K562 (cell line): ENCODE measurements around the gene RAD51AP2. TPM values are rescaled to one million over a fixed set of nuclear protein-coding genes. Genes with fewer than 3 reads are reported as not detected.
A peak's percentile ranks its signal among the peaks of the same experiment; 100 is the strongest.

Source experiments
- ATAC-seq: fragments of 200-7000 bp; cut with Tn5 transposase; 3 replicates; pipeline ENCODE4 v1.9.1; 2020; ENCODE audit warnings: moderate library complexity
- BruUV-seq: library from RNA; stranded (reverse); fragments of 400-500 nt; replicated peaks from 2 replicates; lab custom pipeline; 2021; lab: Mats Ljungman, UMichigan
- CTCF ChIA-PET: fragments of 300-600 bp; formaldehyde crosslinking; extraction: SDS; loops from one replicate; lab custom pipeline; 2021; ENCODE audit warnings: low intra/inter-chr PET ratio; lab: Yijun Ruan, JAX
- POLR2A ChIA-PET: fragments of 300-600, 350-650 bp; sonication (Branson Sonifier 250); formaldehyde crosslinking; extraction: SDS; loops from one replicate; lab custom pipeline; 2021; ENCODE audit warnings: antibody characterized with exemption, inconsistent platforms; lab: Yijun Ruan, JAX
- DNase-seq, 4 experiments: peaks; one replicate each; pipeline versions ENCODE4 v3.0.0 to v3.0.0-alpha.2; 2011 to 2018; ENCODE audit warnings: low spot score in 3 of 4, mixed read lengths in 3 of 4; ENCODE audit errors: extremely low read depth in 1 of 4
- FAIRE-seq: peaks from 2 replicates; lab custom pipeline; 2011; peaks lifted over from hg19 to GRCh38; lab: Jason Lieb, UNC
- H2AFZ ChIP-seq: 2 replicates; pipeline ENCODE4 v1.6.0; 2011; ENCODE audit warnings: low read depth, low read length, control low read depth, inconsistent platforms
- H3K27ac ChIP-seq: fragments of 200-600 bp; 3 replicates; pipeline ENCODE4 v1.8.0; 2011; ENCODE audit warnings: low read depth, mild to moderate bottlenecking, control low read depth, inconsistent platforms, low read length, moderate library complexity, mixed read lengths; ENCODE audit errors: extremely low read depth
- H3K27me3 ChIP-seq, 2 experiments: fragments of 300-600 bp in 1 of 2; 2 replicates in 1 of 2; 3 replicates in 1 of 2; pipeline versions ENCODE4 v1.6.0 to v1.8.0; 2011; ENCODE audit warnings: inconsistent platforms in 2 of 2, low read length in 2 of 2, mild to moderate bottlenecking in 1 of 2, mixed read lengths in 1 of 2, moderate library complexity in 1 of 2; ENCODE audit not compliant: control insufficient read depth in 2 of 2, insufficient read depth in 2 of 2
- H3K36me3 ChIP-seq: fragments of 300-600 bp; 3 replicates; pipeline ENCODE4 v1.8.0; 2011; ENCODE audit warnings: mild to moderate bottlenecking, low read length, inconsistent platforms; ENCODE audit not compliant: control insufficient read depth, insufficient read depth
- H3K4me1 ChIP-seq, 2 experiments: fragments of 200-600 bp in 1 of 2; replicated peaks in 1 of 2; 2 replicates in 1 of 2; 3 replicates in 1 of 2; pipeline versions ENCODE4 v1.5.1 to v1.8.0; 2011; ENCODE audit warnings: inconsistent platforms in 2 of 2, low read length in 2 of 2, mild to moderate bottlenecking in 1 of 2, mixed read lengths in 1 of 2, moderate library complexity in 1 of 2; ENCODE audit not compliant: control insufficient read depth in 2 of 2, insufficient read depth in 2 of 2
- H3K4me2 ChIP-seq: 2 replicates; pipeline ENCODE4 v1.6.1; 2011; ENCODE audit warnings: low read length, control low read depth, inconsistent platforms, mixed read lengths; ENCODE audit not compliant: insufficient read depth
- H3K4me3 ChIP-seq: fragments of 200-600 bp; sonication (generic), shearing (Covaris generic); 2 replicates; pipeline ENCODE4 v1.5.1; 2016; ENCODE audit warnings: control low read depth, inconsistent platforms
- H3K79me2 ChIP-seq: fragments of 200-600 bp; 3 replicates; pipeline ENCODE4 v1.8.0; 2011; ENCODE audit warnings: low read length, inconsistent platforms; ENCODE audit not compliant: control insufficient read depth, insufficient read depth
- H3K9ac ChIP-seq, 2 experiments: 2 replicates each; pipeline versions ENCODE4 v1.6.0 to v1.6.1; 2011; ENCODE audit warnings: low read depth in 2 of 2, low read length in 2 of 2, control low read depth in 1 of 2, inconsistent platforms in 1 of 2, mild to moderate bottlenecking in 1 of 2, mixed read lengths in 1 of 2; ENCODE audit not compliant: insufficient read depth in 1 of 2
- H3K9me1 ChIP-seq: one replicate; pipeline ENCODE4 v1.6.0; 2011; ENCODE audit warnings: inconsistent platforms, mild to moderate bottlenecking, low read length, moderate library complexity; ENCODE audit not compliant: control insufficient read depth, insufficient read depth
- H3K9me3 ChIP-seq: replicated peaks from 2 replicates; pipeline ENCODE4 v1.5.1; 2011; ENCODE audit warnings: low read depth, low read length, inconsistent platforms; ENCODE audit not compliant: control insufficient read depth, insufficient read depth
- H4K20me1 ChIP-seq: replicated peaks from 2 replicates; pipeline ENCODE4 v1.6.1; 2011; ENCODE audit warnings: low read length, inconsistent platforms, mixed read lengths; ENCODE audit not compliant: control insufficient read depth, insufficient read depth
- ATF3 ChIP-seq, 2 experiments: fragments of 450-650 bp in 1 of 2; sonication (generic) in 1 of 2; formaldehyde crosslinking in 1 of 2; IDR thresholded peaks in 1 of 2; conservative IDR thresholded peaks in 1 of 2; 2 replicates each; pipeline versions ENCODE4 v1.6.1 to v1.8.1; 2016 to 2023; ENCODE audit warnings: mild to moderate bottlenecking in 2 of 2, moderate library complexity in 2 of 2, inconsistent platforms in 1 of 2, missing genetic modification reagents in 1 of 2
- DEAF1 ChIP-seq: fragments of 450-650 bp; formaldehyde crosslinking; IDR thresholded peaks from 2 replicates; pipeline ENCODE4 v1.4.0; 2020; ENCODE audit warnings: mild to moderate bottlenecking, moderate library complexity
- SMC3 ChIP-seq: conservative IDR thresholded peaks from 2 replicates; pipeline ENCODE4 v1.6.1; 2011; ENCODE audit warnings: low read depth, low read length, improper control_type of control experiment; ENCODE audit not compliant: insufficient read depth
- ZNF280A ChIP-seq: fragments of 450-650 bp; IDR thresholded peaks from 2 replicates; pipeline ENCODE4 v1.6.1; 2018; ENCODE audit warnings: mild to moderate bottlenecking, low read depth; ENCODE audit not compliant: partially characterized antibody
- ZNF384 ChIP-seq: IDR thresholded peaks from 2 replicates; pipeline ENCODE4 v1.6.1; 2012; ENCODE audit warnings: low read depth, low read length, improper control_type of control experiment
- WGBS: fragments of 100-300 bp; shearing (Covaris generic); methylation state at CpG from one replicate; pipeline ENCODE4 v1.1.6; 2016; ENCODE audit warnings: low coverage, mixed read lengths; ENCODE audit not compliant: insufficient coverage; ENCODE audit errors: missing lambda C conversion rate; 5-methylcytosine and 5-hydroxymethylcytosine counted together
- in situ Hi-C: fragments of 300-500 bp; cut with MboI; formaldehyde crosslinking; loops from 4 replicates; pipeline ENCODE4 v1.15.0; 2018; ENCODE audit warnings: inconsistent platforms, mixed read lengths
- intact Hi-C: fragments of 100-400 bp; cut with micrococcal nuclease; formaldehyde crosslinking; loops from 2 replicates; pipeline ENCODE4 v1.14.2; 2022
- polyA plus RNA-seq, 8 experiments: library from polyadenylated mRNA; depleted of rRNA in 4 of 8; stranded (reverse) in 5 of 8; unstranded in 3 of 8; fragments of >200 nt; fragmentation: Nextera tagmentation in 2 of 8; fragmentation: Illumina TruSeq in 1 of 8; extraction: Ambion mirVana in 2 of 8; extraction: Trizol in 1 of 8; gene quantifications; 2 replicates each; pipeline versions ENCODE4 v1.2.1 to v1.2.3, GENCODE V29; 2011 to 2014; ENCODE audit warnings: inconsistent platforms in 1 of 8, missing spikeins in 1 of 8
- total RNA-seq, 7 experiments: library from RNA; depleted of rRNA in 6 of 7; stranded (reverse); fragments of >200 nt in 6 of 7; fragmentation: Illumina TruSeq in 2 of 7; extraction: Trizol in 2 of 7; gene quantifications; 2 replicates each; pipeline versions ENCODE4 v1.2.1 to v1.2.3, GENCODE V29; 2011 to 2021; ENCODE audit warnings: low replicate concordance in 1 of 7

The RAD51AP2 gene
- total and polyA plus RNA-seq, 9 of the 15 experiments (the other 6 are each of a cell fraction or from before 2014, with no cell fraction given) = 0.01 to 0.04 (median 0.04) TPM; not detected in 6

GRCh38 chr2:17470855-17471641 lies 47.2 kb downstream of the RAD51AP2 start:
- in situ Hi-C loops = loop anchor here (10.0 to 25.0 kb wide), 2 partner anchors 204 to 916 kb away; no protein-coding TSS in a partner anchor
- intact Hi-C loops = loop anchor here (1.0 to 5.0 kb wide), 5 partner anchors 102 to 908 kb away; no protein-coding TSS in a partner anchor
- POLR2A ChIA-PET = no interaction called here
- H3K9ac ChIP-seq = no peak overlapping the region
- H3K4me1 ChIP-seq = no peaks in the 10 kb centered on the region
- CTCF ChIA-PET = interaction anchor here (0.7 to 1.3 kb wide), 5 partner anchors 159 to 200 kb away, joined by 3 to 19 read pairs (median 3); no protein-coding TSS in a partner anchor
- no peaks in the 10 kb centered on the region for H3K27me3 ChIP-seq
- H3K4me3 ChIP-seq = no peak overlapping the region
- no peaks in the 10 kb centered on the region for H3K79me2 ChIP-seq
- H3K9me1 ChIP-seq = no peaks in the 10 kb centered on the region
- no peaks in the 10 kb centered on the region for H4K20me1 ChIP-seq
- 9% methylated on average over 5 of the region's 6 CpGs for WGBS
- peak; percentile 83 for ATAC-seq
- BruUV-seq = no TSS peak
- H3K36me3 ChIP-seq = no peaks in the 10 kb centered on the region
- no peak overlapping the region for H2AFZ ChIP-seq
- H3K4me2 ChIP-seq = no peak overlapping the region
- no peak overlapping the region for H3K27ac ChIP-seq
- no peak for FAIRE-seq
- no peaks in the 10 kb centered on the region; the same call in 1 of the 2 replicates for H3K9me3 ChIP-seq
- peak; percentile 20 to 40 (median 28) for DNase-seq
- TF ChIP-seq DEAF1 (CRISPR knock-in tag) (peak; percentile 29; the same call in 1 of the 2 replicates), SMC3 (peak; percentile 44; the same call in 1 of the 2 replicates), ATF3 (IDR thresholded peaks at IDR 0.05) (no peak), ATF3 (CRISPR knock-in tag; conservative IDR thresholded peaks at IDR 0.05) (no peak), ZNF384 (peak; percentile 88), ZNF280A (peak; percentile 96)
